PC-9 (cell line): ENCODE data around the gene LRMDA. TPM values are rescaled to one million over a fixed set of nuclear protein-coding genes. Genes with fewer than 3 reads are reported as not detected.
"Not testable (repeated sequence)": the region's sequence is repeated elsewhere in the genome, so short reads cannot be mapped to it uniquely, and the experiment has no call there.

Experiments used
- BruUV-seq: library from RNA; stranded (reverse); fragments of 400-500 nt; replicated peaks from 2 replicates; lab custom pipeline; 2021; lab: Mats Ljungman, UMichigan
- CTCF ChIA-PET: fragments of 300-600 bp; sonication (Branson Sonifier 250); formaldehyde crosslinking; loops from one replicate; lab custom pipeline; 2022; ENCODE audit warnings: antibody characterized with exemption; lab: Charles Lee
- POLR2A ChIA-PET: fragments of 300-600 bp; sonication (Branson Sonifier 250); formaldehyde crosslinking; loops from one replicate; lab custom pipeline; 2022; ENCODE audit warnings: antibody characterized with exemption; ENCODE audit not compliant: unreplicated experiment; lab: Charles Lee
- DNase-seq, 2 experiments: peaks; one replicate each; pipeline versions ENCODE4 v3.0.0 to v3.0.0-alpha.2; 2015 to 2022; ENCODE audit warnings: mixed read lengths in 1 of 2
- H2AFZ ChIP-seq: fragments of 200-600 bp; sonication (generic); 2 replicates; pipeline ENCODE4 v1.8.1; 2017; ENCODE audit warnings: antibody characterized with exemption
- H3F3A ChIP-seq: fragments of 200-600 bp; sonication (generic); 2 replicates; pipeline ENCODE4 v1.8.1; 2017; ENCODE audit warnings: antibody characterized with exemption, mild to moderate bottlenecking, low read depth; ENCODE audit not compliant: insufficient read depth
- H3K27ac ChIP-seq: fragments of 200-600 bp; sonication (generic); 2 replicates; pipeline ENCODE4 v1.6.1; 2016; ENCODE audit warnings: mixed run types
- H3K27me3 ChIP-seq: fragments of 200-600 bp; sonication (generic); 2 replicates; pipeline ENCODE4 v1.6.1; 2016; ENCODE audit warnings: low read depth, mixed run types; ENCODE audit not compliant: insufficient read depth
- H3K36me3 ChIP-seq: fragments of 200-600 bp; sonication (generic); 2 replicates; pipeline ENCODE4 v1.6.1; 2016; ENCODE audit warnings: low read depth, mixed run types
- H3K4me1 ChIP-seq: fragments of 200-600 bp; sonication (generic); replicated peaks from 2 replicates; pipeline ENCODE4 v1.6.1; 2016; ENCODE audit warnings: mixed run types; ENCODE audit not compliant: insufficient read depth
- H3K4me2 ChIP-seq: fragments of 200-600 bp; sonication (generic); 2 replicates; pipeline ENCODE4 v1.6.1; 2017; ENCODE audit warnings: mixed run types
- H3K4me3 ChIP-seq: fragments of 200-600 bp; sonication (generic); 2 replicates; pipeline ENCODE4 v1.6.1; 2016; ENCODE audit warnings: mixed run types
- H3K79me2 ChIP-seq: fragments of 200-600 bp; sonication (generic); 2 replicates; pipeline ENCODE4 v1.6.1; 2017; ENCODE audit warnings: low read depth, mixed run types
- H3K9me2 ChIP-seq: fragments of 200-600 bp; sonication (generic); 2 replicates; pipeline ENCODE4 v1.8.1; 2017; ENCODE audit warnings: mild to moderate bottlenecking; ENCODE audit not compliant: insufficient read depth
- H3K9me3 ChIP-seq: fragments of 200-600 bp; sonication (generic); 2 replicates; pipeline ENCODE4 v1.8.1; 2016; ENCODE audit warnings: low read depth; ENCODE audit not compliant: insufficient read depth
- H4K20me1 ChIP-seq: fragments of 200-600 bp; sonication (generic); 2 replicates; pipeline ENCODE4 v1.8.1; 2017; ENCODE audit not compliant: insufficient read depth
- EZH2 ChIP-seq: fragments of 200-600 bp; sonication (generic); IDR thresholded peaks from 2 replicates; pipeline ENCODE4 v1.8.0; 2017; ENCODE audit warnings: antibody characterized with exemption, low read depth
- intact Hi-C: fragments of 100-400 bp; cut with micrococcal nuclease; formaldehyde crosslinking; loops from one replicate; pipeline ENCODE4 v1.10.0; 2022; ENCODE audit not compliant: unreplicated experiment
- total RNA-seq: library from RNA; stranded (reverse); gene quantifications from 2 replicates; pipeline ENCODE4 v1.2.3, GENCODE V29; 2021
- TF ChIP-seq, protein P1 (sequence below): fragments of 200-600 bp; sonication (generic); conservative IDR thresholded peaks from 2 replicates; pipeline ENCODE4 v1.6.1; 2017; ENCODE audit warnings: mixed run types, antibody characterized with exemption, mild to moderate bottlenecking, moderate library complexity

The LRMDA gene
- total RNA-seq, 1 experiment from 2014 or later: not detected

DNA sequence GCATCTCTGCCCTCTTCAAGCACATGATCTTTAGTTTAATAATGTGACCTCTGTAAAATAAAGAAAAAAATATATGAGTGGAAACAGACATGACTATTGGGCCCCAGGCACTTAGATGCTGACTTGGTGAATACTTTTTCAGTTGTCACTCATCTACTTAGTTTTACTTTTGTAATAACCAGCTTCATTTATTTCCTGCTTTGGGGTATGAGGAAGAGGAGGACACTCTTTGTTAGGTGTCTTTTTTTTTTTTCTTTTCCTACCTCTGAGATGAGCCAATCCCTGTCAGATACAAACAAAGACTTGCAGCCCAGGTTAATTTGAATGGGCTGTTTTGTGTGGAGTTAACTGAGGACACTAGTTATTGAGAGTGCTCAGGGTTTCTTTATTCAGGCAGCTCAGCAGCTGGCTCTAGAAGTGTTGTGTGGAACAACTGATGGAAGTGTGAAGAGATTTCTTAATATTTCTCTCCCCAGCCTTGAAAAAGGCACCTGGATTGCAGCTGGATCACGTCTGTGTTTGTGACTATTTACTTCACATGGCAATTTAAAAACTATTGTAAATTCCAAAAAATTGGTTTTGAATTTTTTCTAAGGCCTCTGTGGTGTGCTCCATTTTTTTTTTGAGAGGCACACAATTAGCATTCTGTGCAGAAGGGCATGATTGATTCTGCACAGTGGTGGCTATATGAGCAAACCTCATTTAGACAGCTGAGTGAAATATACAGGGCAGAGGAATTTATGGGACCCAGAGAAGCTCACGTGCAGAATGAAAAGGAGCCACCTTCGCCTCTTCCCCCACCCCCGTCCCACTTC lies 333.8 kb downstream of the LRMDA start:
- Histone ChIP-seq H3K9me2 (no peaks in the 10 kb centered on the region), H3K4me1 (peaks cover 29% of the 10 kb centered on the region), H3F3A (peaks cover 15% of the 10 kb centered on the region), H3K27me3 (no peaks in the 10 kb centered on the region), H3K4me2 (peak overlapping the region; percentile 43; the same call in 1 of the 2 replicates), H3K4me3 (no peak overlapping the region), H4K20me1 (no peaks in the 10 kb centered on the region), H3K79me2 (no peaks in the 10 kb centered on the region), H3K36me3 (no peaks in the 10 kb centered on the region), H2AFZ (no peak overlapping the region), H3K9me3 (no peaks in the 10 kb centered on the region), H3K27ac (peak overlapping the region; percentile 6; the same call in 1 of the 2 replicates)
- no TSS peak for BruUV-seq
- DNase-seq: peak in 1 of 2 experiments; percentile 73
- TF ChIP-seq, protein P1, sequence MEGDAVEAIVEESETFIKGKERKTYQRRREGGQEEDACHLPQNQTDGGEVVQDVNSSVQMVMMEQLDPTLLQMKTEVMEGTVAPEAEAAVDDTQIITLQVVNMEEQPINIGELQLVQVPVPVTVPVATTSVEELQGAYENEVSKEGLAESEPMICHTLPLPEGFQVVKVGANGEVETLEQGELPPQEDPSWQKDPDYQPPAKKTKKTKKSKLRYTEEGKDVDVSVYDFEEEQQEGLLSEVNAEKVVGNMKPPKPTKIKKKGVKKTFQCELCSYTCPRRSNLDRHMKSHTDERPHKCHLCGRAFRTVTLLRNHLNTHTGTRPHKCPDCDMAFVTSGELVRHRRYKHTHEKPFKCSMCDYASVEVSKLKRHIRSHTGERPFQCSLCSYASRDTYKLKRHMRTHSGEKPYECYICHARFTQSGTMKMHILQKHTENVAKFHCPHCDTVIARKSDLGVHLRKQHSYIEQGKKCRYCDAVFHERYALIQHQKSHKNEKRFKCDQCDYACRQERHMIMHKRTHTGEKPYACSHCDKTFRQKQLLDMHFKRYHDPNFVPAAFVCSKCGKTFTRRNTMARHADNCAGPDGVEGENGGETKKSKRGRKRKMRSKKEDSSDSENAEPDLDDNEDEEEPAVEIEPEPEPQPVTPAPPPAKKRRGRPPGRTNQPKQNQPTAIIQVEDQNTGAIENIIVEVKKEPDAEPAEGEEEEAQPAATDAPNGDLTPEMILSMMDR: no peak
- no peak for TF ChIP-seq EZH2
- POLR2A ChIA-PET: no interaction called here
- CTCF ChIA-PET: no interaction called here
- intact Hi-C loops: no loop called here

DNA sequence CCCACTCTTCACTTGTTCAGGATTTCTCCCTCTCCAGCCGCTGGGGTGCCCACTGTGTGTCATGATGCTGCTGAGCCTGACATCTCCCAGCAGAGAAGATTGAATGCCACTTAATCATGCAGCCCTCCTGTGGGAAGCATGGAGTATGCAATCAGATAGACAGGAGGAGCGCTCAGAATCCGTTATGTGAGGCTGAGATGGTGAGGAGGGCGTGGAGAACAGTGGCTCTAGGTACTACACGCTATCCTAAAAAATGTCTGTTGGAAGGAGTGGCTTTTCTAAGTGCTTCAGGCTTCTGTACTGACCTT lies 334.3 kb downstream of the LRMDA start:
- Histone ChIP-seq H4K20me1 (no peaks in the 10 kb centered on the region), H3K36me3 (no peaks in the 10 kb centered on the region), H3K4me2 (no peak overlapping the region), H3K27me3 (no peaks in the 10 kb centered on the region), H3K4me1 (peaks cover 34% of the 10 kb centered on the region), H3K79me2 (no peaks in the 10 kb centered on the region), H3F3A (peaks cover 15% of the 10 kb centered on the region), H2AFZ (no peak overlapping the region), H3K9me2 (no peaks in the 10 kb centered on the region), H3K27ac (no peak overlapping the region), H3K9me3 (no peaks in the 10 kb centered on the region), H3K4me3 (no peak overlapping the region)
- CTCF ChIA-PET: no interaction called here
- BruUV-seq: no TSS peak
- POLR2A ChIA-PET: no interaction called here
- TF ChIP-seq, protein P1: no peak
- no peak for TF ChIP-seq EZH2
- DNase-seq: no peak
- intact Hi-C loops: no loop called here

DNA sequence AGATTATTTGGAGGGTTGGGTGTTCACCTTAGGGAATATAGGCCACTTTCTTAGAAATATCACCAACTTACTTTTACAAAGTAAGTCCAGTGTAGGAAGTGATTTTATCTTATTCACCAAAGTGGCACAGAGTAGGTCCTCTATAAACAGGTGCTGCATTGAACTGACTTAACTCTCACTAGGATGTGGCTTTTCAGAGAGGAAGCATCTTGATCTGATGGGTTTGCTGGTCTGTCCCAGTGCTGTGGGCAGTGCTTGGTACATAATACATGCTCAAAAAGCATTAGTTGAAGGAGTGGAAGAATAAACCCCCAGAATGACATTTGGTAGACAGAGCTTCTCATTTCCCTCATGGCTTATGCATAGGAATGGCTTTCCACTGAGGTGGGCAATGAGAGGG lies 334.7 kb downstream of the LRMDA start:
- ChIA-PET CTCF (no interaction called here), POLR2A (no interaction called here)
- H3K36me3 ChIP-seq: no peaks in the 10 kb centered on the region
- no peaks in the 10 kb centered on the region for H3K9me3 ChIP-seq
- peaks cover 15% of the 10 kb centered on the region for H3F3A ChIP-seq
- H3K9me2 ChIP-seq: no peaks in the 10 kb centered on the region
- H2AFZ ChIP-seq: no peak overlapping the region
- no peak overlapping the region for H3K4me2 ChIP-seq
- peaks cover 38% of the 10 kb centered on the region for H3K4me1 ChIP-seq
- H3K79me2 ChIP-seq: no peaks in the 10 kb centered on the region
- intact Hi-C loops: no loop called here
- H3K4me3 ChIP-seq: no peak overlapping the region
- no peak for DNase-seq
- TF ChIP-seq, protein P1: no peak
- TF ChIP-seq EZH2: no peak
- BruUV-seq: no TSS peak
- no peak overlapping the region for H3K27ac ChIP-seq
- H4K20me1 ChIP-seq: no peaks in the 10 kb centered on the region
- H3K27me3 ChIP-seq: no peaks in the 10 kb centered on the region

DNA sequence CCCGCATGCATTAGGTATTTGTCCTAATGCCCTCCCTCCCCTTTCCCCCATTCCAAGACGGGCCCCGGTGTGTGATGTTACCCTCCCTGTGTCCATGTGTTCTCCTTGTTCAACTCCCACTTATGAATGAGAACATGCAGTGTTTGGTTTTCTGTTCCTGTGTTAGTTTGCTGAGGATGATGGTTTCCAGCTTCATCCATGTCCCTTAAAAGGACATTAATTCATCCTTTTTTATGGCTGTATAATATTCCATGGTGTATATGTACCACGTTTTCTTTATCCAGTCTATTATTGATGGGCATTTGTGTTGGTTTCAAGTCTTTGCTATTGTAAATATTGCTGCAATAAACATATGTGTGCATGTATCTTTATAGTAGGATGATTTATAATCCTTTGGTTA lies 335.3 kb downstream of the LRMDA start:
- H3K27me3 ChIP-seq, H2AFZ ChIP-seq, H3K79me2 ChIP-seq, H3K36me3 ChIP-seq, CTCF ChIA-PET, H3K9me2 ChIP-seq, H3K9me3 ChIP-seq, H3K4me2 ChIP-seq, H3K4me3 ChIP-seq, POLR2A ChIA-PET, H3K27ac ChIP-seq, H4K20me1 ChIP-seq, intact Hi-C loops, DNase-seq, BruUV-seq: not testable (repeated sequence)
- Histone ChIP-seq H3F3A (peaks cover 19% of the 10 kb centered on the region), H3K4me1 (peaks cover 44% of the 10 kb centered on the region)
